B cell (primary cell): ENCODE measurements around the gene WFDC5. TPM values are rescaled to one million over a fixed set of nuclear protein-coding genes. Genes with fewer than 3 reads are reported as not detected.

Experiments
- ATAC-seq: fragments of 200-7000 bp; cut with Tn5 transposase; one replicate; pipeline ENCODE4 v1.10.0; 2021; ENCODE audit warnings: low read depth, mild to moderate bottlenecking, moderate number of reproducible peaks, moderate library complexity
- CTCF ChIA-PET: fragments of 350-600 bp; sonication (Branson Sonifier 250); formaldehyde crosslinking; loops from one replicate; lab custom pipeline; 2021; ENCODE audit warnings: antibody characterized with exemption, inconsistent platforms; lab: Charles Lee
- POLR2A ChIA-PET: fragments of 350-600 bp; sonication (Branson Sonifier 250); formaldehyde crosslinking; loops from one replicate; lab custom pipeline; 2021; ENCODE audit warnings: antibody characterized with exemption; lab: Charles Lee
- DNase-seq: peaks from one replicate; pipeline ENCODE4 v3.0.0; 2013
- H2AFZ ChIP-seq: 2 replicates; pipeline ENCODE4 v1.6.1; 2012; ENCODE audit warnings: mild to moderate bottlenecking, low read depth, low read length; ENCODE audit not compliant: insufficient read depth, poor library complexity, severe bottlenecking
- H3K27ac ChIP-seq, 2 donors: 1 replicate in 1 of 2; 2 replicates in 1 of 2; pipeline ENCODE4 v1.5.1; 2012 to 2013; ENCODE audit warnings: low read length in 2 of 2, mild to moderate bottlenecking in 2 of 2, moderate library complexity in 1 of 2
- H3K27me3 ChIP-seq, 4 experiments: fragments of 200-600 bp in 1 of 4; sonication (generic) in 1 of 4; replicated peaks in 1 of 4; 1 replicate in 2 of 4; 2 replicates in 2 of 4; pipeline versions ENCODE4 v1.6.1 to v1.7.0; 2013 to 2016; ENCODE audit warnings: low read length in 3 of 4, mild to moderate bottlenecking in 2 of 4, mixed read lengths in 1 of 4, moderate library complexity in 1 of 4; ENCODE audit not compliant: insufficient read depth in 4 of 4, control insufficient read depth in 3 of 4; ENCODE audit errors: control extremely low read depth in 1 of 4
- H3K36me3 ChIP-seq, 2 experiments: replicated peaks in 1 of 2; 1 replicate in 1 of 2; 2 replicates in 1 of 2; pipeline versions ENCODE4 v1.6.1 to v1.7.1; 2013; ENCODE audit warnings: low read length in 1 of 2; ENCODE audit not compliant: insufficient read depth in 2 of 2, control insufficient read depth in 1 of 2; ENCODE audit errors: control extremely low read depth in 1 of 2, extremely low read depth in 1 of 2
- H3K4me1 ChIP-seq, 2 donors: fragments of 200-600 bp in 1 of 2; sonication (generic) in 1 of 2; 1 replicate in 1 of 2; 2 replicates in 1 of 2; pipeline versions ENCODE4 v1.5.1 to v1.6.1; 2013 to 2017; ENCODE audit warnings: low read length in 2 of 2; ENCODE audit not compliant: control insufficient read depth in 2 of 2, insufficient read depth in 2 of 2
- H3K4me2 ChIP-seq: replicated peaks from 2 replicates; pipeline ENCODE3; 2012; ENCODE audit warnings: mild to moderate bottlenecking, low read depth, low read length; ENCODE audit not compliant: poor library complexity, severe bottlenecking
- H3K4me3 ChIP-seq, 5 experiments: fragments of 200-600 bp in 1 of 5; sonication (generic) in 1 of 5; 1 replicate in 3 of 5; 2 replicates in 2 of 5; pipeline versions ENCODE4 v1.5.1 to v1.7.0; 2011 to 2016; ENCODE audit warnings: low read length in 4 of 5, mild to moderate bottlenecking in 4 of 5, low read depth in 2 of 5, control low read depth in 1 of 5, moderate library complexity in 1 of 5; ENCODE audit not compliant: insufficient read depth in 1 of 5; ENCODE audit errors: control extremely low read depth in 1 of 5, extremely low read depth in 1 of 5
- H3K79me2 ChIP-seq: fragments of 200-600 bp; sonication (generic); one replicate; pipeline ENCODE4 v1.6.0; 2016; ENCODE audit warnings: low read length; ENCODE audit not compliant: control insufficient read depth, insufficient read depth
- H3K9ac ChIP-seq: fragments of 200-600 bp; sonication (generic); 2 replicates; pipeline ENCODE4 v1.6.1; 2017; ENCODE audit warnings: mild to moderate bottlenecking, low read length, moderate library complexity
- H3K9me3 ChIP-seq, 3 donors: one replicate each; pipeline versions ENCODE4 v1.6.1 to v1.7.1; 2013; ENCODE audit warnings: low read length in 2 of 3; ENCODE audit not compliant: control insufficient read depth in 2 of 3, insufficient read depth in 1 of 3; ENCODE audit errors: control extremely low read depth in 1 of 3
- H4K20me1 ChIP-seq: 2 replicates; pipeline ENCODE4 v1.6.0; 2012; ENCODE audit warnings: mild to moderate bottlenecking, low read length; ENCODE audit not compliant: insufficient read depth, control insufficient read depth, poor library complexity, severe bottlenecking
- H3K27ac Mint-ChIP-seq: one replicate; pipeline ENCODE4 v1.8.0; 2021; ENCODE audit warnings: mixed read lengths
- H3K27me3 Mint-ChIP-seq: one replicate; pipeline ENCODE4 v1.8.0; 2021; ENCODE audit warnings: mixed read lengths
- H3K4me1 Mint-ChIP-seq: one replicate; pipeline ENCODE4 v1.8.0; 2021; ENCODE audit warnings: mixed read lengths
- H3K4me3 Mint-ChIP-seq: one replicate; pipeline ENCODE4 v1.8.0; 2021; ENCODE audit warnings: mixed read lengths
- H3K9me3 Mint-ChIP-seq: one replicate; pipeline ENCODE4 v1.8.0; 2022; ENCODE audit warnings: mixed read lengths; ENCODE audit not compliant: insufficient read depth
- CTCF ChIP-seq: fragments of 200-600 bp; IDR thresholded peaks from one replicate; pipeline ENCODE4 v1.8.0; 2022; ENCODE audit warnings: antibody characterized with exemption, mild to moderate bottlenecking
- EZH2 ChIP-seq: IDR thresholded peaks from 2 replicates; pipeline ENCODE4 v1.6.1; 2012; ENCODE audit warnings: borderline replicate concordance, low read depth, mild to moderate bottlenecking, moderate library complexity, low read length; ENCODE audit not compliant: insufficient read depth, poor library complexity, severe bottlenecking
- WGBS: methylation state at CpG from one replicate; pipeline ENCODE4 v1.1.5; 2013; ENCODE audit warnings: missing lambda C conversion rate; ENCODE audit not compliant: insufficient coverage; 5-methylcytosine and 5-hydroxymethylcytosine counted together
- intact Hi-C: fragments of 100-400 bp; cut with micrococcal nuclease; formaldehyde crosslinking; loops from one replicate; pipeline ENCODE4 v1.10.0; 2022
- polyA plus RNA-seq: library from polyadenylated mRNA; depleted of rRNA; stranded (reverse); fragments of >200 nt; gene quantifications from 2 replicates; pipeline ENCODE4 v1.2.3, GENCODE V29; 2012
- total RNA-seq, 2 donors: library from RNA; stranded (reverse); fragments of 120-200 nt in 1 of 2; gene quantifications; 1 replicate in 1 of 2; 2 replicates in 1 of 2; pipeline versions ENCODE4 v1.2.3 to v1.2.4, GENCODE V29; 2013 to 2022

The WFDC5 gene
- total and polyA plus RNA-seq, 2 donors (not counting 1 experiment from before 2014, with no cell fraction given): not detected

DNA sequence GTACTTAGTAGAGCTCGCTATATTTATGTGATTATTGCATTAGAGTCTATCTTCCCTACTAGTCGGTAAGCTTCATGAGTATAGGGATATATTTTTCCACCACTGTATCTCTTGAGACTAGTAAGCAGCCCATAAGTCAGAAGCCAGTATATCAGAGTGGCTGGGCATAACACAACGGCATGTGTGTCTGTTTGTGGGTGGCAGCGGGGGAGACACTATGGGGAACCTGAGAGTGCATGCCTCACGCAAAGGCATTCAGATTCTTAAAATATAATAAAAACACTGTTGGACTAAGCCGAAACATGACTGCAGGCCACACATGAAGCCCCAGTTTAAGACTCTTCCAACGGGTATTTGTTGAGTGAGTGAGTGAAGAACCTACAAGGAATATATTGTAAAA lies 22.1 kb downstream of the WFDC5 start:
- peaks cover 7 to 14% of the 10 kb centered on the region in 2 donors for H3K4me1 ChIP-seq
- peaks cover 0 to under 1% (median 0%) of the 10 kb centered on the region in 3 donors for H3K9me3 ChIP-seq
- Mint-ChIP-seq H3K27ac (no peak overlapping the region), H3K4me1 (peaks cover 9% of the 10 kb centered on the region), H3K27me3 (peaks cover 11% of the 10 kb centered on the region), H3K9me3 (no peaks in the 10 kb centered on the region), H3K4me3 (no peak overlapping the region)
- no peak for TF ChIP-seq EZH2
- no peak for TF ChIP-seq CTCF
- POLR2A ChIA-PET: no interaction called here
- intact Hi-C loops: no loop called here
- no peak overlapping the region for H3K4me3 ChIP-seq
- no peak overlapping the region for H3K27ac ChIP-seq
- ATAC-seq: no peak
- H3K4me2 ChIP-seq: no peak overlapping the region
- CTCF ChIA-PET: interaction anchor here (1.1 to 7.5 kb wide), 4 partner anchors 14 to 49 kb away, joined by 3 to 134 read pairs (median 4); no protein-coding TSS in a partner anchor
- no peaks in the 10 kb centered on the region for H4K20me1 ChIP-seq
- H3K27me3 ChIP-seq: peaks cover 0 to 16% (median 5%) of the 10 kb centered on the region in 4 experiments
- no peak overlapping the region for H2AFZ ChIP-seq
- peaks cover 0 to 1% of the 10 kb centered on the region in 2 experiments for H3K36me3 ChIP-seq
- no CpG with 5 or more reads among the region's 7 CpGs for WGBS
- no peaks in the 10 kb centered on the region for H3K79me2 ChIP-seq
- DNase-seq: no peak
- H3K9ac ChIP-seq: no peak overlapping the region

DNA sequence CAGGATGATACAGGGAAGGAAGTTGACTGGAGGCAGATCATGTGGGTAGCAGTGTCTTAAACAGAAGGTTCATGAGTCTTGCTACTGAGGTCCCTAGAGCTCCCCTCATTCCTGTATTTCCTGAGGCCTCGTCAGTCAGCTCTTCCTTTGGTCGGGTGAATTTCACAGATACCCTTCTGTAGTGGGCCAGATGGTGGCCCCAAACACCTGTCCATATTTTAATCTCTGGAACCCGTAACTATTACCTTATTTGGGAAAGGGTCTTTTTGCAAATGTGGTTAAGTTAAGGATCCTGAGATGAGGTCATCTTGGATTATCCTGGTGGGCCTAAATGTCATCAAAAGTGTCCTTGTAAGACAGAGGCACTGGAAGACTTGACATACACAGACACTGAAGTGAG lies 23.6 kb downstream of the WFDC5 start:
- H3K27ac Mint-ChIP-seq: peak overlapping the region; percentile 16
- WGBS: 80% methylated on average over 1 of the region's 3 CpGs
- Histone ChIP-seq H3K27ac (no peak overlapping the region), H3K4me3 (no peak overlapping the region), H3K36me3 (peaks cover 0 to 1% of the 10 kb centered on the region in 2 experiments), H3K9ac (no peak overlapping the region), H3K4me1 (peaks cover 11 to 21% of the 10 kb centered on the region in 2 donors), H3K27me3 (peaks cover 0 to 2% (median 0%) of the 10 kb centered on the region in 4 experiments), H3K9me3 (no peaks in the 10 kb centered on the region), H4K20me1 (no peaks in the 10 kb centered on the region), H3K4me2 (no peak overlapping the region), H3K79me2 (no peaks in the 10 kb centered on the region), H2AFZ (no peak overlapping the region)
- TF ChIP-seq EZH2 (no peak), CTCF (no peak)
- ChIA-PET POLR2A (no interaction called here), CTCF (interaction anchor here (0.9 to 7.5 kb wide), 3 partner anchors 40 to 80 kb away, joined by 3 to 134 read pairs (median 3); no protein-coding TSS in a partner anchor)
- intact Hi-C loops: no loop called here
- ATAC-seq: no peak
- no peaks in the 10 kb centered on the region for H3K9me3 Mint-ChIP-seq
- no peaks in the 10 kb centered on the region for H3K27me3 Mint-ChIP-seq
- H3K4me3 Mint-ChIP-seq: no peak overlapping the region
- no peak for DNase-seq
- H3K4me1 Mint-ChIP-seq: peaks cover 18% of the 10 kb centered on the region
